H1 (cell line): Measurements from ENCODE around the gene WWP2.
"Not testable (repeated sequence)": the region's sequence is repeated elsewhere in the genome, so short reads cannot be mapped to it uniquely, and the experiment has no call there.

Experiments
- CTBP2 ChIP-seq: IDR thresholded peaks from 2 replicates; pipeline ENCODE4 v1.7.0; 2011; ENCODE audit warnings: borderline replicate concordance, mild to moderate bottlenecking, moderate library complexity, mixed read lengths, low read length; ENCODE audit not compliant: insufficient read depth, insufficient read length
- EGR1 ChIP-seq: IDR thresholded peaks from 2 replicates; pipeline ENCODE4 v1.6.1; 2011; ENCODE audit warnings: low read depth, low read length, borderline replicate concordance
- EZH2 ChIP-seq: fragments of 200-600 bp; sonication (generic); IDR thresholded peaks from 2 replicates; pipeline ENCODE4 v1.7.1; 2012; ENCODE audit warnings: low read depth, mild to moderate bottlenecking, moderate library complexity, low read length, inconsistent platforms; ENCODE audit not compliant: severe bottlenecking
- HDAC2 ChIP-seq, 2 experiments: fragments of 300-600 bp in 1 of 2; sonication (generic) in 1 of 2; IDR thresholded peaks; 2 replicates each; pipeline ENCODE4 v1.6.1; 2011 to 2012; ENCODE audit warnings: low read depth in 2 of 2, low read length in 2 of 2, mild to moderate bottlenecking in 2 of 2, moderate library complexity in 2 of 2, borderline replicate concordance in 1 of 2, inconsistent platforms in 1 of 2
- POLR2A ChIP-seq, 2 experiments: IDR thresholded peaks; 1 replicate in 1 of 2; 2 replicates in 1 of 2; pipeline ENCODE4 v1.6.1; 2011; ENCODE audit warnings: low read depth in 2 of 2, low read length in 2 of 2, mild to moderate bottlenecking in 2 of 2; ENCODE audit errors: control extremely low read depth in 1 of 2
- POLR2AphosphoS5 ChIP-seq: IDR thresholded peaks from 2 replicates; pipeline ENCODE4 v1.6.1; 2011; ENCODE audit warnings: low read depth, low read length
- TAF1 ChIP-seq: IDR thresholded peaks from 2 replicates; pipeline ENCODE4 v1.6.1; 2011; ENCODE audit warnings: mild to moderate bottlenecking, low read depth, low read length
- TF ChIP-seq, protein P1 (sequence below), 3 experiments: IDR thresholded peaks; 1 replicate in 2 of 3; 2 replicates in 1 of 3; pipeline versions ENCODE4 v1.5.1 to v1.6.1; 2011; ENCODE audit warnings: low read length in 3 of 3, mild to moderate bottlenecking in 3 of 3, inconsistent platforms in 2 of 3, low read depth in 1 of 3, moderate library complexity in 1 of 3; ENCODE audit not compliant: insufficient read depth in 1 of 3; ENCODE audit errors: control extremely low read depth in 1 of 3

DNA sequence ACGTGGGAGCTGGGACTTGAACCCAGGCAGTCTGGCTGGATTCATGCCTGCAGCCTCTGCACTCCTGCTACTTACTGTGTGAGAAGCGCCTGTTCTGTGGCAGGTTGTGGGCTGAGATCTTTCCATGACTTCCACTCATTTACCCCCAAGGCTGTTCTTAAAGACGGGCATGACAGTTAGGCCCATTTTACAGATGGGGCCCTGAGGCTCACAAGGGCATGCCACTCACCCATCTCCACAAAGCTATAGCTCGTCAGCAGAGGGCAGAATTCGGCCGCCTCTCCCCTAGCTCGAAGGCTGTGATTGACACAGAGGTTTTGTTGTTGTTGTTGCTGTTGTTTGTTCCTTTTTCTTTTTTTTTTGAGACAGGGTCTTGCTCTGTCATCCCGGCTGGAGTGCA is 210.8 kb downstream of the WWP2 start:
- TF ChIP-seq, protein P1, sequence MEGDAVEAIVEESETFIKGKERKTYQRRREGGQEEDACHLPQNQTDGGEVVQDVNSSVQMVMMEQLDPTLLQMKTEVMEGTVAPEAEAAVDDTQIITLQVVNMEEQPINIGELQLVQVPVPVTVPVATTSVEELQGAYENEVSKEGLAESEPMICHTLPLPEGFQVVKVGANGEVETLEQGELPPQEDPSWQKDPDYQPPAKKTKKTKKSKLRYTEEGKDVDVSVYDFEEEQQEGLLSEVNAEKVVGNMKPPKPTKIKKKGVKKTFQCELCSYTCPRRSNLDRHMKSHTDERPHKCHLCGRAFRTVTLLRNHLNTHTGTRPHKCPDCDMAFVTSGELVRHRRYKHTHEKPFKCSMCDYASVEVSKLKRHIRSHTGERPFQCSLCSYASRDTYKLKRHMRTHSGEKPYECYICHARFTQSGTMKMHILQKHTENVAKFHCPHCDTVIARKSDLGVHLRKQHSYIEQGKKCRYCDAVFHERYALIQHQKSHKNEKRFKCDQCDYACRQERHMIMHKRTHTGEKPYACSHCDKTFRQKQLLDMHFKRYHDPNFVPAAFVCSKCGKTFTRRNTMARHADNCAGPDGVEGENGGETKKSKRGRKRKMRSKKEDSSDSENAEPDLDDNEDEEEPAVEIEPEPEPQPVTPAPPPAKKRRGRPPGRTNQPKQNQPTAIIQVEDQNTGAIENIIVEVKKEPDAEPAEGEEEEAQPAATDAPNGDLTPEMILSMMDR (IDR thresholded peaks at IDR 0.05; ENCODE audit: control extremely low read depth in 1 of 3, insufficient read depth in 1 of 3, low read depth in 1 of 3, low read length in 3 of 3), result not testable (repeated sequence)
- not testable (repeated sequence) for TF ChIP-seq POLR2A (IDR thresholded peaks at IDR 0.05; ENCODE audit: control extremely low read depth in 1 of 2, low read depth in 2 of 2, low read length in 2 of 2); HDAC2 (IDR thresholded peaks at IDR 0.05; ENCODE audit: borderline replicate concordance in 1 of 2, low read depth in 2 of 2, low read length in 2 of 2); POLR2AphosphoS5; TAF1; EZH2; EGR1; CTBP2
